GM04504 (cell line): ENCODE results near the gene TAGLN3.
A peak's percentile ranks its signal among the peaks of the same experiment; 100 is the strongest.

ENCODE experiments used
- DNase-seq: peaks from one replicate; pipeline ENCODE4 v3.0.0-alpha.2; 2012; ENCODE audit warnings: low read depth

TAGLN3 gene

DNA sequence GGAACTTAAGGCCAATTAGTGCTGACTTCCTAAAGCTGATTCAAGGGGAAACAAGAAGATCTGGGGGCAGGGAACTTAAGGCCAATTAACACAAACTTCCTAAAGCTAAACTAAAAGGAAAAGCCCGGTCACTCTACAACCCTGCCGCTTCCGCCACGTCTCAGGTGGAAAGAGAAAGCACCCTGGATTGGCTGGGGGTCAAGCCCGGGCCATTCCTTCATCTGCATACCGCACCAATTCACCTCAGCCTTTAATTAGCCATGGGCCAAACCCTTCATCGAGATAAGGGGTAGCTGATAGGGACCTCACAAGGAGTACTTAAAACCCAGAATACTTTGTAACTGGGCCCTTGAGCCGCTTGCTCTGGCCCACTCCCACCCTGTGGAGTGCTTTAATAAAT is 50.2 kb downstream of the TAGLN3 start:
- no peak for DNase-seq

DNA sequence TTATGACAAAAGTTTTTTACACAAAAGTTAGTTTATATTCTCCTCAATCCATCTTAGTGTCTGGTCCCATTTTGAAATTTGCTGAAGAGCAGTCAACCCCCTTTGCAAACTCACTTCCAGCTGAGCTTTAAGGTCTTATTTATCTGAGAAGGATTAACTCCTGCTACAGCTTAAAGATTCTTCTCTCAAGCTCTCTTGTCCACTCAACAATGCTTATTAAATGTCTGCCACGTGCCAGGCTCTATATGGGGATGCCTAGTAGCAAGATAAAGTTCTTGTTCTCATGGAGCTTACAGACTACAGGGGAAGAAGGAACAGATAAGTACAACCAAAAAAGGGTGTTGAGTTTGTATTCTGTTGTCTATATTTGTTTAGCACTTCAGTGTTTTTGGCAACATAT is 54.5 kb downstream of the TAGLN3 start:
- no peak for DNase-seq

DNA sequence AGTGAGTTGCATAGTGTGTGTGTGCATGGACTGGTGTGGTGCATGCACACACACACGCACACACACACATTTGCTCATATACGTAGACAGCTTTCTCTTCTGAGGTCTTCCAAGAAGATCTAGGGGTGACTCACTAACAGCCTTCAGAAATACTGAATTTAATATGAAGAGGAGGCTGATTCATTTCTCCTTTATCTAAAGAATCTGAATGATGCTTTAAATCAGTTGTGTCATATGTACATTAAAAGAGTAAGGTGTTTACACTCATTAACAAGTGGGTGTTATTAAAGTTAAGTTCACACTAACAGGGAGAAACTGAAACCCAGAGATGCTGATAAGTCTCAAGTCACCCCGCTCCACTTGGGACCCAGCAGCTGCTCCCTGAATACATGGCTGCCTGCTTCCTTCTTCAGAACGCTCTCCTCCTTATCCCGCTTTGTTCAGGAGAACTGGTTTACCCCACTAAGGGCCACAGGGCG is 57.8 kb downstream of the TAGLN3 start:
- DNase-seq = peak; percentile 10

DNA sequence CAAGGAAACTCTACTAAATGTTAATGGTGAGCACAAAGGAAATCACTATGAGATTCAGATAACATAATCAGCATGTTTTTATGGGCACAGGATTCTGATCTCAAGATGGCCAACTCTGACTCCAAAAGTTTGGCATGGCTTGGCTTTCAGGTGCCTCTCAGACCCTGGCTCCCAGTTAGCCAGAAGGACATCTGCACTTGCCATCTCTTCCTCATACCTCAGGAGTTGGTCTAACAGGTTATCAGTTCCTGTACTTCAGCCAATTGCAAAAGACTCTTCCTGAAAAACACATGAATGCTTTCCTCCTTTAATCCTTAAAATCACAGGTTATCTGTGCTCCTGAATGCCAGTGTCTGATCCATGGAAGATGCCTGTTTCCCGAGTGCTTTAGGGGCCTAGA is 60.8 kb downstream of the TAGLN3 start:
- no peak for DNase-seq

GRCh38 chr3:112061152-112061551 is 62.4 kb downstream of the TAGLN3 start:
- DNase-seq = no peak
